Cardiac muscle cell (in vitro differentiated cells and primary cell): ENCODE measurements around the gene LYZ. TPM values are rescaled to one million over a fixed set of nuclear protein-coding genes. Genes with fewer than 3 reads are reported as not detected.

Experiments used
- DNase-seq, 2 donors: peaks; one replicate each; pipeline versions ENCODE4 v3.0.0 to v3.0.0-alpha.2; 2010 to 2017; ENCODE audit warnings: low read depth in 1 of 2, low spot score in 1 of 2
- H3K27ac ChIP-seq: fragments of 200-600 bp; sonication (generic); 2 replicates; pipeline ENCODE4 v1.5.1; 2016
- H3K27me3 ChIP-seq: fragments of 200-600 bp; sonication (generic); 2 replicates; pipeline ENCODE4 v1.6.0; 2016; ENCODE audit warnings: control low read depth
- H3K36me3 ChIP-seq: fragments of 200-600 bp; sonication (generic); 2 replicates; pipeline ENCODE4 v1.5.1; 2016; ENCODE audit warnings: control low read depth
- H3K4me1 ChIP-seq: fragments of 200-600 bp; sonication (generic); 2 replicates; pipeline ENCODE4 v1.8.1; 2017; ENCODE audit warnings: low read depth, mild to moderate bottlenecking, mixed run types
- H3K4me3 ChIP-seq: fragments of 200-600 bp; sonication (generic); 2 replicates; pipeline ENCODE4 v1.5.1; 2016; ENCODE audit warnings: mild to moderate bottlenecking
- H3K9me3 ChIP-seq: fragments of 200-600 bp; sonication (generic); 2 replicates; pipeline ENCODE4 v1.5.1; 2017; ENCODE audit warnings: low read depth, mild to moderate bottlenecking, control low read depth
- CTCF ChIP-seq: IDR thresholded peaks from 2 replicates; pipeline ENCODE4 v1.5.1; 2012; ENCODE audit warnings: low read depth, mild to moderate bottlenecking, low read length
- polyA plus RNA-seq: library from polyadenylated mRNA; unstranded; fragments of >200 nt; fragmentation: Nextera tagmentation; extraction: Ambion mirVana; gene quantifications from 2 replicates; pipeline ENCODE4 v1.2.1, GENCODE V29; 2016
- total RNA-seq: library from RNA; depleted of rRNA; stranded (reverse); fragments of >200 nt; gene quantifications from 2 replicates; pipeline ENCODE4 v1.2.3, GENCODE V29; 2016

Gene LYZ
- total and polyA plus RNA-seq, 2 experiments from 2014 or later, result 0.35 to 0.69 TPM

- Histone ChIP-seq H3K36me3 (no peaks in the 10 kb centered on the region), H3K4me1 (no peaks in the 10 kb centered on the region), H3K27ac (no peak overlapping the region), H3K9me3 (no peaks in the 10 kb centered on the region), H3K4me3 (no peak overlapping the region), H3K27me3 (no peaks in the 10 kb centered on the region)
- no peak for DNase-seq
- no peak for TF ChIP-seq CTCF
Observed at GRCh38 chr12:69342421-69342820, 5.8 kb upstream of the LYZ start.

DNA sequence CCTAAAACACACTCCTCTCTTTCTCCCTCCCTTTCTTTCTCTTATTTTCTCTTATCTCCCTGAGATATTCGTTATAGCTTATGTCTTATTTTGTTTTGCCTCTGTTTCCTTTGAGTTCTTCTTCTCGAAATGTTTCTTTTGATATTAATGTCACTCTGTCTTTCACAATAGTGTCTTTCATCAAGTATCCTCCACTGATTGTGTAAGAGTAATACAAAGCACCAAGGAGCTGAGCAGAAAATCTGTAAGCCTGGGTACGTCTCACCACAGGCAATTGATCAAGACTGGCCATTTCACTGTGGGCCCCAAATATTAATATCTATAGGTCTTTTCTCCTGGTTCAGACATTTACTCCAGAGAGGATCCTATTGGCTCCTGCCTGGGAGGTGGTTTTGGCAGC, 4.8 kb upstream of the LYZ start:
- no peak overlapping the region for H3K4me3 ChIP-seq
- H3K36me3 ChIP-seq, result no peaks in the 10 kb centered on the region
- H3K9me3 ChIP-seq, result no peaks in the 10 kb centered on the region
- H3K4me1 ChIP-seq, result no peaks in the 10 kb centered on the region
- no peaks in the 10 kb centered on the region for H3K27me3 ChIP-seq
- TF ChIP-seq CTCF, result no peak
- H3K27ac ChIP-seq, result no peak overlapping the region
- no peak for DNase-seq

DNA sequence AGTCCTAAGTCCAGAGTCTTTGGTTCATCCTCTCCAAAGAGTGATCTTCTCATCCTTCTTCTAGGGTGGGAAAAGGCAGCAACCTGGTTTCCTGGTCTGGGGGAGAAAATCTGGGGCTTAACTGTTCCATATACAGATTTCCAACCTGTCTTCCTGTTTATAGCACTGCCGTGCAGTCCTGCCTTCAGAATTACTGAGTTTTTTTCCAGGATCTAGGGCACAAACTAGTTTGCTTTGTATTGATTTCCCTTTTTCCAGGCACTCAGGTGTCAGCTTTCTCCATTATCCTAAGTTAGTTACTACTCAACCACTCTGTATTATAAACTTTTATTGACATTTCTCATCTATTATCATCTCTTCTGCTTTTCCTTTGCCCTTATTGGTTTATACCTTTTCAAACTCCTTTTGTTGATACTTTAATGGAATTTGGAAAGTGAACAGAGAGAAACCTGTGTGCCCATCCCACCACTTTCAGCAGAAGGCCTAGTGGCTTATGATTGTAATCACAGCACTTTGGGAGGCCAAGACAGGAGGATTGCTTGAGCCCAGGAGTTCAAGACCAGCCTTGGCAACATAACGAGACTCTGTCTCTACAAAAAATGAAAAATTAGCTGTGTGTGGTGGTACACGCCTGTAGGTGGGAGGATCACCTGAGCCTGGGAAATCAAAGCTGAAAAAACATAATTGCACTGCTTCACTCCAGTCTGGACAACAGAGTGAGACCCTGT, 4.1 kb upstream of the LYZ start:
- Histone ChIP-seq H3K27me3 (no peaks in the 10 kb centered on the region), H3K36me3 (no peaks in the 10 kb centered on the region), H3K4me1 (no peaks in the 10 kb centered on the region), H3K27ac (no peak overlapping the region), H3K9me3 (no peaks in the 10 kb centered on the region), H3K4me3 (no peak overlapping the region)
- TF ChIP-seq CTCF, result no peak
- DNase-seq, result no peak

- no peaks in the 10 kb centered on the region for H3K9me3 ChIP-seq
- no peak for TF ChIP-seq CTCF
- H3K36me3 ChIP-seq, result no peaks in the 10 kb centered on the region
- H3K4me3 ChIP-seq, result no peak overlapping the region
- no peak for DNase-seq
- no peak overlapping the region for H3K27ac ChIP-seq
- no peaks in the 10 kb centered on the region for H3K4me1 ChIP-seq
- H3K27me3 ChIP-seq, result no peaks in the 10 kb centered on the region
Observed at GRCh38 chr12:69345077-69345476, 3.1 kb upstream of the LYZ start.

DNA sequence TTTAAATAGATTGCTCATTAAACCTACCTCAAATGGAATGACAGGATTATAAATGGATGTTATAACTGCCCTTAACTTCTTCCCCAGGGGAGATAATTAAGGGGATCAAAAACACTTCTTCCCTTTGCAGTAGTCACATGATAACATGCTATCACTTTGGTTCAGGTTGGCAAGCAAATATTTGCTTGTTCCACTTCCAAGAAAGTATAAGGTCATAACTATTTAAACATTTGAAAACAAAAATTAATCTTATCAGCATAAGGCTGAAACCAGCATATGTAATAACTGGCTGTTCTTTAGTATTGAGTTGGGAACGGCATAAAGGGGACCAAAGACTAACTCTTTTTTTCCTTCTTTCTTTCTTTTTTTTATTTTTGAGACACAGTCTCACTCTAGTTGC, 2.4 kb upstream of the LYZ start:
- TF ChIP-seq CTCF, result no peak
- H3K4me3 ChIP-seq, result no peak overlapping the region
- H3K27ac ChIP-seq, result no peak overlapping the region
- no peaks in the 10 kb centered on the region for H3K9me3 ChIP-seq
- no peaks in the 10 kb centered on the region for H3K27me3 ChIP-seq
- H3K4me1 ChIP-seq, result no peaks in the 10 kb centered on the region
- no peaks in the 10 kb centered on the region for H3K36me3 ChIP-seq
- no peak for DNase-seq
